OCI-LY3 (cell line): ENCODE data around the gene GDPD4.

Experiments
- H2AFZ ChIP-seq: fragments of 200-600, 300-600 bp; shearing (Covaris generic); 2 replicates; pipeline ENCODE4 v1.6.0; 2014; ENCODE audit warnings: antibody characterized with exemption, low read depth, low read length
- H3K27ac ChIP-seq: fragments of 200-600, 300-600 bp; sonication (generic); 2 replicates; pipeline ENCODE4 v1.5.1; 2014; ENCODE audit warnings: mild to moderate bottlenecking, low read length, moderate library complexity, mixed read lengths
- H3K27me3 ChIP-seq: fragments of 200-600, 300-600 bp; sonication (generic); 2 replicates; pipeline ENCODE4 v1.6.1; 2014; ENCODE audit warnings: low read depth, low read length, mixed read lengths
- H3K36me3 ChIP-seq: fragments of 200-600, 300-600 bp; sonication (generic); replicated peaks from 2 replicates; pipeline ENCODE3; 2014; ENCODE audit warnings: low read depth, low read length, mixed read lengths
- H3K4me1 ChIP-seq: fragments of 300-600, 200-600 bp; sonication (generic); 2 replicates; pipeline ENCODE4 v1.6.1; 2014; ENCODE audit warnings: low read length, mixed read lengths
- H3K4me2 ChIP-seq: fragments of 200-600, 300-600 bp; sonication (generic); 2 replicates; pipeline ENCODE4 v1.6.1; 2014; ENCODE audit warnings: low read length, mixed read lengths
- H3K4me3 ChIP-seq: fragments of 300-600, 200-600 bp; sonication (generic); 2 replicates; pipeline ENCODE4 v1.5.1; 2014; ENCODE audit warnings: antibody characterized with exemption, mild to moderate bottlenecking, low read length, moderate library complexity
- H3K79me2 ChIP-seq: fragments of 300-600, 200-600 bp; shearing (Covaris generic); 2 replicates; pipeline ENCODE4 v1.6.1; 2014; ENCODE audit warnings: mild to moderate bottlenecking, low read length, mixed read lengths
- H3K9ac ChIP-seq: fragments of 300-600, 200-600 bp; shearing (Covaris generic); 2 replicates; pipeline ENCODE4 v1.6.0; 2014; ENCODE audit warnings: mild to moderate bottlenecking, low read length, moderate library complexity
- H3K9me3 ChIP-seq: fragments of 200-600, 300-600 bp; shearing (Covaris generic); 2 replicates; pipeline ENCODE4 v1.6.1; 2014; ENCODE audit warnings: low read length, mixed read lengths; ENCODE audit not compliant: insufficient read depth
- H4K20me1 ChIP-seq: fragments of 200-600, 300-600 bp; sonication (generic); 2 replicates; pipeline ENCODE4 v1.6.1; 2016; ENCODE audit warnings: low read length, mixed read lengths; ENCODE audit not compliant: insufficient read depth
- CTCF ChIP-seq: fragments of 200-600, 300-600 bp; sonication (generic); IDR thresholded peaks from 2 replicates; pipeline ENCODE4 v1.5.1; 2014; ENCODE audit warnings: antibody characterized with exemption, low read length, low read depth
- EZH2phosphoT487 ChIP-seq: fragments of 200-600 bp; shearing (Covaris generic); IDR thresholded peaks from 2 replicates; pipeline ENCODE4 v1.6.1; 2018; ENCODE audit warnings: antibody characterized with exemption, mixed run types, low read depth

The GDPD4 gene

GRCh38 chr11:77211040-77211451 is 90.4 kb downstream of the GDPD4 start:
- no peak overlapping the region for H3K4me2 ChIP-seq
- H3K4me3 ChIP-seq, result no peak overlapping the region
- no peaks in the 10 kb centered on the region for H3K4me1 ChIP-seq
- no peaks in the 10 kb centered on the region for H3K79me2 ChIP-seq
- H3K27me3 ChIP-seq, result no peaks in the 10 kb centered on the region
- no peak overlapping the region for H3K27ac ChIP-seq
- H2AFZ ChIP-seq, result no peak overlapping the region
- TF ChIP-seq EZH2phosphoT487 (no peak), CTCF (no peak)
- no peaks in the 10 kb centered on the region for H3K36me3 ChIP-seq
- no peak overlapping the region for H3K9ac ChIP-seq
- no peaks in the 10 kb centered on the region for H4K20me1 ChIP-seq
- H3K9me3 ChIP-seq, result no peaks in the 10 kb centered on the region

- Histone ChIP-seq H3K27ac (no peak overlapping the region), H3K9ac (no peak overlapping the region), H3K4me2 (no peak overlapping the region), H3K27me3 (no peaks in the 10 kb centered on the region), H3K4me1 (no peaks in the 10 kb centered on the region), H3K4me3 (no peak overlapping the region), H3K9me3 (no peaks in the 10 kb centered on the region), H4K20me1 (no peaks in the 10 kb centered on the region), H3K36me3 (no peaks in the 10 kb centered on the region), H3K79me2 (no peaks in the 10 kb centered on the region), H2AFZ (no peak overlapping the region)
- no peak for TF ChIP-seq EZH2phosphoT487
- no peak for TF ChIP-seq CTCF
These were observed 91.8 kb downstream of the GDPD4 start for GRCh38 chr11:77209663-77210062.

GRCh38 chr11:77208535-77208934 is 93.0 kb downstream of the GDPD4 start:
- no peaks in the 10 kb centered on the region for H3K79me2 ChIP-seq
- no peak overlapping the region for H2AFZ ChIP-seq
- no peak overlapping the region for H3K27ac ChIP-seq
- H3K27me3 ChIP-seq, result no peaks in the 10 kb centered on the region
- no peak overlapping the region for H3K9ac ChIP-seq
- no peaks in the 10 kb centered on the region for H3K9me3 ChIP-seq
- no peak overlapping the region for H3K4me3 ChIP-seq
- TF ChIP-seq EZH2phosphoT487, result no peak
- no peak for TF ChIP-seq CTCF
- no peaks in the 10 kb centered on the region for H3K4me1 ChIP-seq
- H3K36me3 ChIP-seq, result no peaks in the 10 kb centered on the region
- no peak overlapping the region for H3K4me2 ChIP-seq
- H4K20me1 ChIP-seq, result no peaks in the 10 kb centered on the region

GRCh38 chr11:77207618-77208313 is 93.7 kb downstream of the GDPD4 start:
- no peak for TF ChIP-seq CTCF
- no peak for TF ChIP-seq EZH2phosphoT487
- H3K79me2 ChIP-seq, result no peaks in the 10 kb centered on the region
- H4K20me1 ChIP-seq, result no peaks in the 10 kb centered on the region
- H3K9ac ChIP-seq, result no peak overlapping the region
- no peaks in the 10 kb centered on the region for H3K27me3 ChIP-seq
- no peaks in the 10 kb centered on the region for H3K9me3 ChIP-seq
- H2AFZ ChIP-seq, result no peak overlapping the region
- no peak overlapping the region for H3K27ac ChIP-seq
- no peaks in the 10 kb centered on the region for H3K36me3 ChIP-seq
- H3K4me2 ChIP-seq, result no peak overlapping the region
- H3K4me1 ChIP-seq, result no peaks in the 10 kb centered on the region
- no peak overlapping the region for H3K4me3 ChIP-seq
